VCaP (cell line): ENCODE measurements around the gene ZMAT5.

Experiments
- H3K27ac ChIP-seq: fragments of 450-650 bp; 2 replicates; pipeline ENCODE4 v1.5.1; 2017
- CTCF ChIP-seq: fragments of 450-650 bp; conservative IDR thresholded peaks from 2 replicates; pipeline ENCODE4 v1.5.1; 2017; ENCODE audit warnings: mild to moderate bottlenecking, moderate library complexity

The ZMAT5 gene

GRCh38 chr22:29719899-29720645, 46.7 kb downstream of the ZMAT5 start, which contains the start of gene CABP7:
Gene CABP7 (plus strand): TSS chr22:29720003. CDS start chr22:29720425, 422 bp downstream.
- peak within 1 kb of the TSS; percentile 27; the same call in 1 of the 2 replicates for H3K27ac ChIP-seq
- TF ChIP-seq CTCF: no peak

- H3K27ac ChIP-seq: no peak overlapping the region
Observed at GRCh38 chr22:29718949-29719898, 47.6 kb downstream of the ZMAT5 start.

GRCh38 chr22:29717789-29718188, 49.0 kb downstream of the ZMAT5 start:
- TF ChIP-seq CTCF: no peak
- H3K27ac ChIP-seq: no peak overlapping the region

More at GRCh38 chr22:29718949-29719898, 47.6 kb downstream of the ZMAT5 start:
- no peak for TF ChIP-seq CTCF

- H3K27ac ChIP-seq: no peak overlapping the region
- no peak for TF ChIP-seq CTCF
Observed at GRCh38 chr22:29716814-29717545, 49.8 kb downstream of the ZMAT5 start.

GRCh38 chr22:29715705-29716104, 51.1 kb downstream of the ZMAT5 start:
- no peak overlapping the region for H3K27ac ChIP-seq
- no peak for TF ChIP-seq CTCF

GRCh38 chr22:29715240-29715639, 51.6 kb downstream of the ZMAT5 start:
- H3K27ac ChIP-seq: no peak overlapping the region

More at GRCh38 chr22:29715240-29715639, 51.6 kb downstream of the ZMAT5 start:
- no peak for TF ChIP-seq CTCF
